Dermis blood vessel endothelial cell (primary cell): ENCODE measurements around the gene ZNF385D. TPM values are rescaled to one million over a fixed set of nuclear protein-coding genes. Genes with fewer than 3 reads are reported as not detected.
A peak's percentile ranks its signal among the peaks of the same experiment; 100 is the strongest.

ENCODE experiments used
- DNase-seq: peaks from one replicate; pipeline ENCODE4 v3.0.0; 2010
- total RNA-seq: library from RNA; depleted of rRNA; stranded (reverse); fragments of >200 nt; gene quantifications from 2 replicates; pipeline ENCODE4 v1.2.3, GENCODE V29; 2014

ZNF385D gene
- total RNA-seq = 2.0 and 4.4 TPM in 2 replicates

DNA sequence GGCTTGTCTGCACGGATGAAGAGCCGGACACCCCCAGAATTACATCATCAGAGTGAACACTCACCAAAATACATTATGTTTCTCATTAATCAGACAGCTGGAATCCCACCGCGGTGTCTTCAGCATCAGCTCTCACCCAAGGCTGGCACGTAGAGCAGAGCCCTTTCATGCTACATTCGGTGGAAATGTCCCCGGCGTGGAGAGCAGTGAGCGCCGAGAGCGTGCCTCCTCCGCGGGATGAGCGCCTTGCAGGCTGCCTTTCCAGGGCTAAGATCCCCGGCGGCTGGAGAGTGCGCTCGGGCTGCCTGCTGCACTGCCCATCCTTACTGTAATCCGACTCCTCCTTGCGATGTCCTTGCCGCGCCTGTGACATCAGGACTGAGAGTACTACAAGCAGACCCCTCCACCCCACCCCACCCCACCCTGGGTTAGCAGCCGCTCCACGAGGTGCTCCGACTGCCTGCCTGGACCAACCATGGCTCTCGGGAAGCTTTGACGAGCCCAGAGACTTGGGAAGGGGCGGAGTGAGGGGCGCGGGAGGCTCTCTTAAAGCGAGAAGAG lies at the start of gene ZNF385D:
Gene ZNF385D, minus strand, starts transcription at position 380 of the 561 bp plus-strand sequence. Its CDS starts 294 bp downstream, at position 86.
- peak; percentile 14 for DNase-seq

DNA sequence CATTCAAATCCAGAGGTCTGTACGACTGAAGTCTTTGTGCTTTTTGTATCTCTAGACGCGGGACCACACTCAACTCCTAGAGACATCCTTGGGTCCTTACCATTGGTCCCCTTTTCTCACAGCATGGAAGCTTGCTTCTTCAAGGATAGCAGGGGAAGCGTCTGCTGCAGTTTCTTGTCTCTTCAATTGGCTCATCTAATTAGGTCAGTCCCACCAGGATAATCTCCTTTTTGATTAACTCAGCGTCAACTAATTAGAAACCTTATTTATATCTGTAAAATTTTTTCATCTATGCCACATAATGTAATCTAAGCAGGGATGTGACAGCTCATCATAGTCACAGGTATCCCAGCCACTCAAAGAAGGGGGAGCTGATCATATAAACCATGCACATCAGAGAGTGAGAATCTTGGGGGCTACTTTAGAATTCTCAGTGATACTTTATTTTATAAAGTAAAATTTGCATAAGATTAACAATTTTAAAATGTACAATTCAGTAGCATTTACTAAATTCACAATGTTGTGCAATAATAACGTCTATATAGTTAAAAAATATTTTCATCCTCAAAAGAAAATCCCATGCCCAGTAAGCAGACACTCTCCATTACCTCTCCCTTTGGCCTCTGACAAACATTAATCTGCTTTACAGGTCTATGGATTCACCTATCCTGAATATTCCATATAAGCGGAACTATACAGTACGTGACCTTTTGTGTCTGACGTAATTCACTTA lies 47.5 kb upstream of the ZNF385D start:
- DNase-seq = no peak

DNA sequence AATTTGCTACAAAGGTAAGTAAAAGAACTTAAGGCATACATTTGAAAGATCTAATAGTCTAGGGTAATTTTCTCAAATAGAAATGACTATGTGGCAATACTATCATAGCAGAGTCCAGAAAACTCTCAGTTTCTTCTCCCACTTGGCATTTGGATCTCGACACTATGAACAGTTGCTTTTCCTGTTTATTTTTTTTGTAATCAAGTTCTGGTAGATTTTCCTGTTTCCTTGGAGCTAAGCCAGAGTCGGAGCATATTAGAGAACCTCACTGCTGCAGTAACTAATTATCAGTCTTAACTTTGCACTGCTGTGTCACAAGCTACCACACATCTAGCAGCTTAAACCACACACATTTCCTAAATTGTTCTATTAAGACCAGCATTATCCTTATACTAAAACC lies 44.9 kb upstream of the ZNF385D start:
- DNase-seq = no peak

DNA sequence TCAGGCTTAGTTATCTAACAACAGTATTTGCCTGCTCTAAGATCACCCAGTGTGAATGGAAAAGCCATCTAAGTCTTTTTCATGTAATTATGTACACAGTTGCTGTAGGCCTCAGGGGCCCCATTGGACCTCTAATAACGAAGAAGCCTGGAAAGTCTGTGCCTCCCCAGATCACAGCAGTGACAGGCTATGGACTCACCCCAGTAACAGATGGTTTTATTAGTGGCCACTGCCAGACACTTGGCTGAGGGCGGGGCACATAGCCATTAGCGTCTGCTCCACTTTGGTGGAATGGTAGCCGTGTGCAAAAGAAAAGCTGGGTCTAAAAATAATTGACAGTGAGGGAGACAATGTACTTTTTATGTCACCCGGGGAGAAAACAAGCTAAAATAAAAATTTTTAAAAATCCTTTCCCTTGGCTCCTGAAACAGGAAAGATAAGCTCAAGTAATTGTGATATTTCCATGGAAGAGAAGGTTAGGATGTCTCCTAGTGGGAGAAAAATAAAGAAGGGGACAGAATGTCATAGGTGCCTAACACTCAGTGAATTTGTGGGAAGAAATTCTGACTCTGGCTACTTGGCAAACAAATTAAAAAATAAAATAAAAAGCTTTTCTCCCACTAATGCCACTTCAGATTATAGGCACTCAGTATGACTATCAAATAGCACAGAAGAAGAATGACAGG lies 44.3 kb upstream of the ZNF385D start:
- no peak for DNase-seq

- DNase-seq = no peak
Observed at GRCh38 chr3:21794291-21794690, 43.3 kb upstream of the ZNF385D start.

GRCh38 chr3:21792176-21792575 lies 41.2 kb upstream of the ZNF385D start:
- DNase-seq = no peak

DNA sequence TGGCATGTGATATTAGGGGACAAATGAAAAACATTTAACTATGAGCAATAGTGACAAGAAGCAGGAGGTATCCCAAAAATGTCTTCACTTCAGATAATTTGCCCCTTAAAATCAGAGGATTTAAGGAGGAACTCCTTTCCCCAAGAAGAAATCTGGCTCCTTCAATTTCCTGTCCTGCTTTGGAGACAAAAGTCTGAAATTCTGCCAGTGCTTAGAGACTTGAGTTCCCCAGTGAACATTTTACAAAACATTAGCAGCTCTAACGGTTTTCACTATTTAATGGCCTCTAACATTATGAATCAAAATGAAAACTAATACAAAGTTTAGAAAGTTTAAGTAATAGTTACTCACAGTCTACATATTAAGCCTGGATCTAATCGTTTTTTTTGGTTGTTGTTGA lies 40.3 kb upstream of the ZNF385D start:
- no peak for DNase-seq

DNA sequence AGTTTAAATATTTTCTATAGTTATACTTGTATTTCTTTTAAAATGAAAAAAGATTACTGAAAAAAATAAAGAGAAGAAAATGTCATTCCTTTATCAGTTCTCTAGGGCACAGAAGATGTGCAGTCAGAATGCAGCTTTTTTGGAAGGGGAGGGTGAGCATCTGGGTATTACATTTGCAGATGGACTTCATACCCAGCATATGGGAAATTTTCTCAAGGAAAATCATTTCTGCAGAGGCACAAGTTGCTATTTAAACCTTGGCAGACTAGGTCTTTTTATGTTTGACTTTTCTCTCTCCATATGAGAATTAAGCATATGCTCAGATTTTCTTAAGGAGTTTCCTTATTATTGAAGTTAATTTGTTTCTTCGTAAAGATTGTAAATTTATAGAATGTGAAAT lies 39.5 kb upstream of the ZNF385D start:
- no peak for DNase-seq

- no peak for DNase-seq
Observed at GRCh38 chr3:21789730-21790129, 38.7 kb upstream of the ZNF385D start.

DNA sequence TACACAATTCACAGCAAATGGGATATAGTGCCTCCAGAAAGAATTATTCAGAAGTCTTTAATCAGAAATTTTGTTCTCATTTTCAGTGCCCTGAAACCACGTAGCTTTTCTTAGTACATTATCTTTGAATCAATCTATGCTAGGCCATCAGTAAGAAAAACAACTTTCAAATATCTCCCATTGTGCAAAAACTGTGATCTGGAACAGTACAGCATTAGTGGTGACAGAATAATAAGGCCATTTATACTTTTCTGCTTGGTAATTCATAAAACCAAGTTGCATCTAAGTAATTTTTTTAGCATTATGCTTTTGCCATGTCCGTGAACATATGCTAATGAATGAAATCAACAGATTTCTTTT lies 35.4 kb upstream of the ZNF385D start:
- DNase-seq = no peak

DNA sequence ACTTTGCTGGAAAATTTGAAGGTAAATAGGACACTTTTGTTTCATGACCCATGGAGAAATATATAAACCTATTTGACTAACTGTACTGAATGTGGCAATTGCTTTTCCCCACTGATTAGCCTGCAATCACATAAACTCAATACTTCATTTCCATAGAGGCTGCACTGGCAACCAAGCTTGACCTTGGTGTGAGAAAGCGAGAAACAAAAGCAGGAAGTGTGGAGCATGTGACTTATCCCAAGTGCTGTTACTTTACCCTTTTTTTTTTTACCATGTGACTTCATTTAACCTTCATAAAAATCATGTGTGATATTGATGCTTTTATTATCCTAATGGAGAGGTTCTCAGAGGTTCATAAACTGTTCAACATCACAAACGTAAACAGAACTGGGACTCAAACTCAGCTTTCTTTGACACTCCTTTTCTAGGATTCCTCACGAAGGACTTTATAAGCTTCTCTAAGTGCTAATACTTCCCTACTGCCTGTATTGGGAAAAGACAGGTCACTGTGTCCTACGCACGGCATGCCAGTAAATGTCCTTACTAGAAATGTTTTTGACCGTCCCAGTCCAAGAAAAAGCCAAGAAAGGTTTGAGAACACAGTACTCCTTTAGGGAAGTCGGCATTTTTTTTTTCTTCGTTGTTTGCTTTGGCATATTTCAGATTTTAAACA lies 34.9 kb upstream of the ZNF385D start:
- peak; percentile 6 for DNase-seq

DNA sequence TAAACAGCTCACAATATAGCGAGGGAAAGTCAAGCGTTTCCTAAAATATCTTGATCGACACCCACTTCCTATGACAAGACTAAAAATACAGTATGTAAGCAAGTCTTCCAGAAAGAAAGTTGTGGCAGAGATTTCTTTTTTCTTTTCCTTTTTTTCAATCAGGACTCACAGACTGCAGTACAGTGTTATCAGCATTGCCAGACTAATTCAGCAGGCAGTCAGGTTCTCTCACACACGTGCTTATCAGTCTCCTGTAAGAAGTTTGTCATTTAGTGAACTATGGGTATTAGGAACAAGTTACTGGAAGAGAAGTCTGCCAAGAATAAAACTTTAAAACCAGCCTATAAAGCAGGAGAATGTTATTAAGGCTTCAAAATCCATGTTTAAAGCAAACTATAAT lies 32.8 kb upstream of the ZNF385D start:
- DNase-seq = no peak

- no peak for DNase-seq
Observed at GRCh38 chr3:21781355-21781754, 30.3 kb upstream of the ZNF385D start.

GRCh38 chr3:21779909-21780308 lies 28.9 kb upstream of the ZNF385D start:
- peak; percentile 33 for DNase-seq

DNA sequence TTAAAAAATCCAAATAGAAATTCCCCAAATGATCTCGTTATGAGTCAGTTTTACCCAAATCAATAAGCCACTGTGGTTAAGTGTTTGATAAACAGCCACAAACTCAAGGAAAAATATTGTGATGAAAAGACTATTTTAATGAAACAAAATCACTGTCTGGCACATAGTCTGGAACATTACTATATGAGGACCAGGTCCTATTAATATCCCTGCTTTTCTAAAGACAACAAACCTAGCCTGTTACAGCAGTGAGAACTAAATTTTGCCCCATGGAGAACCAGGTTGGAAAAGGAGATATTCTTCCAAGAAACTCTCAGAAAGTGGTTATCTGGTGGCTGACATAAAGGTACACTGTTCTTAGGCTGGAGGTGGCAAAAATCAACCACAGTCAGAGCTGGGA lies 27.7 kb upstream of the ZNF385D start:
- no peak for DNase-seq

- no peak for DNase-seq
Observed at GRCh38 chr3:21777821-21778220, 26.8 kb upstream of the ZNF385D start.

DNA sequence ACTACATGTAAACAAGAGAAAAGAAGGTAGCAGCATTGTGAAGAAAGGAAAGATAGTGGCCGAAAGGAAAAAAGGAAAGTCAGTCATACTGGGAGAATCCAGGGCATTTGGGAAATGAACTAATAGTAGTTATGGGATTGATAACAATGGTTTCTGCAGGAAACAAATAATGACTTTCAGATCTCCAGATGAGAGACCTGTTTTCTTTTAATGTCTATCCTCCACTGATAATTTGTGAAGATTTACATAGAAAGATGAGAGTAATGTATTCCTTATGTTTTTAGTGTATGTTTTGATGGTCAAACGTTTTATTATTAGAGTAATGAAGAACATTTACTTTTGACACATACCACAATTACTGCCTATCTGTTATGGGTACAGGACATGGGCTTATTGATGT lies 15.0 kb upstream of the ZNF385D start:
- DNase-seq = no peak

- DNase-seq = no peak
Observed at GRCh38 chr3:21755896-21756295, 4.9 kb upstream of the ZNF385D start.

DNA sequence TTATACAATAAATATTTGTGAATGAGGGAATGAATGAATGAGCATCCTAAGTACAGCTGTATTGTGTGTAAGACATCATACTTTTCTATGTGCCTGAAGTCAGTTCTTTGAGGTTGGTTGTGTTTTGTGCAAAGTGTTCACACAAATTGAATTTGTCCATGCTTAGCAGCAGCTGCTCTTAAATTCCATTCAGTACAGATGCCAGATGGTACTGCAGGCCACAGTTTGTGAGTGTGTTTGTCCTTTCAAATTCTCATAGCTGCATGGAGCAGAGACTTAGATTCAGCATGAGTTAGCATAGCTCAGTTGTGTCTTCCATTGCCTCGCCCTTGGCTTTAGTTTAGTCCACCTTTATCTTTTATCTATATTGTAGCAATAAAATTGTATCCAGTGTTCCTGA lies 3.8 kb upstream of the ZNF385D start:
- DNase-seq = no peak

DNA sequence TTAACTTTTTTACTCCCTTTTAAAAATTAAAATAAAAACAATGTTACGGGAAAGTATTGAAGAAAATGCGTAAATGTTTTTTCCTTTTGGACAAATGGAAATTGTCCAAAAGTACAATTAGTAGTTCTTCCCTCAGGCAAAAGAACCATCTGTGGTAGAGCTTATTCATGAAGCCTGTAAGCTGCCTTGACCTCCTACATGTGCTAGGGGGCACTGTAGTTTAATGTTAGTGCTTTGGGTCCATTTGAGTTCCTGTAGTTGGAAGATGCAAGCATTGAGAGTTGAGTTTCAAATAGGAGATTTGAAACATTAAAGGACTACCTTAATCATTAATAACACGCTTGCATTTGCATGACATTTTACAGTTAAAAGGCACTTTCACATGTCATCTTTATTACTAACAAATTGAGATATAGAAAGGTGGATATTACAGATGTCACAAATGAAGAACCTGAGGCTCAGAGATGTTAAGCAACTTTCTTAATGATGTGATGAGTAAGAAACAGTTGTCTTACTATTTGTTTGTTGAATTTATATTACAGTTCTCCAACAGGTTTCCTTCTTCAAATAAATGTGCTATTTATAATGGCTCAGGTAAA lies 1.8 kb upstream of the ZNF385D start:
- DNase-seq = peak; percentile 23

GRCh38 chr3:21751886-21752285 lies 876 bp upstream of the ZNF385D start:
- no peak for DNase-seq

DNA sequence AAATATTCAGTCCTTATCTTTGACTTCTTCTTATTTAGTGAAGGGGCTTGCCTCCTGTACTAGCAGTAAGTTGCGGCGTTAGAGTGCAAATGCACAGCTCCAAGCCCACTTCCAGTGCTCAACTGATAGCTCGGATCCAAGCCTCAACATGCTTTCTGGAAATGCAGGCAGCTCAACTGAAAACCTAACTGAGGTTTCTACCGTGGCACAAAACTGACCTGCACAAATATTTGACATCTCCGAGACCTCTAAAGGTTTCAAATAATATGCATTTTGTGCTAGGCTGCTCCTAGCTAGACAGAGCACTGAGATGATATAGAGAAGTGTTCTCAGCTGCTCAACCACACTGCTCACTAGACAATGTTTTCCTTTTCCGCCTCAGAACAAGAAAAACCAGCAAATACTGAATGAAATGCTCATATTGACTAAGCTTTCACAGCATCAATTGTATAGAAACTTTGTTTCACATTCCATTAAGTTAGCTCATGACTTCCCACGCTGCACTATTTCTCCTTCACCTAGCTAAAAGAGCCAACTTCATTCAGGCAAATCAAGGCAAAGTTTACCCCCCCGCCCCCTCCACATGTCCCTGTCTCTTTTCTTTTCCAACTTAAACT lies 822 bp downstream of the ZNF385D start:
- no peak for DNase-seq
